Ishikawa (cell line): ENCODE measurements around the gene YY1.

Source experiments
- YY1 ChIP-seq: IDR thresholded peaks from 2 replicates; pipeline ENCODE4 v1.6.1; 2012; ENCODE audit warnings: low read depth
- TF ChIP-seq, protein P1 (sequence below): IDR thresholded peaks from 2 replicates; pipeline ENCODE4 v1.6.1; 2012

DNA sequence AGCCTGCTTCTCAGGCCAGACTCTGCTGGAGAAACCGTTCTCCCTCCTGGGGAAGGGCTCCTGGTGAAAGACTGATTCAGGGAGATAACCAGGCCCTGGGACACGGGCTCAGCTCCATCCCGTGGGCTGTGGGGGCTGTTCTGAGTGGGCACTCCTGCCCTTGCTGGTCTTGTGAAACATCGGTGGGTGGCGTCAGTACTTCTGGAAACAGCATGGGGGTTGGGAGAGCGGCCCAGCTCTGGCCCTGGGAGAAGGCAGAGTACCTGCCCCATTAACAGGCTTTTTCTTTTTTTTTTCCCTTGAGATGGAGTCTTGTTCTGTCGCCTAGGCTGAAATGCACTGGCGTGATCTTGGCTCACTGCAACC, 85.0 kb downstream of the YY1 start:
- TF ChIP-seq YY1, result no peak
- TF ChIP-seq, protein P1, sequence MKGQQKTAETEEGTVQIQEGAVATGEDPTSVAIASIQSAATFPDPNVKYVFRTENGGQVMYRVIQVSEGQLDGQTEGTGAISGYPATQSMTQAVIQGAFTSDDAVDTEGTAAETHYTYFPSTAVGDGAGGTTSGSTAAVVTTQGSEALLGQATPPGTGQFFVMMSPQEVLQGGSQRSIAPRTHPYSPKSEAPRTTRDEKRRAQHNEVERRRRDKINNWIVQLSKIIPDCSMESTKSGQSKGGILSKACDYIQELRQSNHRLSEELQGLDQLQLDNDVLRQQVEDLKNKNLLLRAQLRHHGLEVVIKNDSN, result no peak
